ENCODE data around the gene PLLP. TPM values are rescaled to one million over a fixed set of nuclear protein-coding genes. Genes with fewer than 3 reads are reported as not detected.

Gene PLLP
- total and polyA plus RNA-seq, 10 of the 15 experiments (the other 5 are each of a cell fraction or from before 2014, with no cell fraction given): 0.21 to 5.8 (median 0.67) TPM

DNA sequence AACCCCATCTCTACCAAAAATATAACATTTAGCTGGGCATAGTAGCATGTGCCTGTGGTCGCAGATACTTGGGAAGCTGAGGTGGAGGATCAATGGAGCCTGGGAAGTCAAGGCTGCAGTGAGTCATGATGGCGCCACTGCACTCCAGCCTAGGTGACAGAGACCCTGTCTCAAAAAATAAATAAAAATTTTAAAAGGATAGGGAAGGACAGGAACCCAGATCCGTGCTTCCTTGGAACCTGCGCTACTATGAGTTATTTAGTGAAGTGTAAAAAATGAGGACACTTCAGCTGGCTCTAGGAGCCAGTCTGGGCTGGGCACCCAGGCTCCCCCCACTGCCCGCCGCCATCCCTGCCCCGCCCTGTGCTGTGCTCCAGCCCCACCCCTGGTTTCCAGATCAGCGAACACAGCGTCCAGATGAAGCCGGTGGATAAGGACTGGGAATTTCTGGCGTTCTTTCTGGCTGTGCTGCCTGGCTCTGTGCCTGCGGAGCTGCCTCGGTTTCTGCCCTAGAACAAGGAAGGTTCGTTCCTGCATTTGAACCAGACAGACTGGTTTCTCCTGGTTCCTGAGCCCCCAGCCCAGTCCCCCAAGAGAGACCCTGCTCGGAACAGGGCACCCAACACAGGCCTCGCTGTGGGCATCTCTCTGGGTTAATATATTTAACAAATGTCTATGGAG is 18.5 kb downstream of the PLLP start:
- POLR2A ChIA-PET: interaction anchor here (0.6 to 0.7 kb wide), 3 partner anchors 23 to 205 kb away, joined by 3 to 10 read pairs (median 3); no protein-coding TSS in a partner anchor
- ATAC-seq (no peak), DNase-seq (ENCODE audit: low read depth, low spot score) (no peak), FAIRE-seq (no peak)
- H3K27me3 ChIP-seq (replicated peaks in 1 of 2; ENCODE audit: control insufficient read depth in 2 of 2, insufficient read depth in 2 of 2, low read length in 1 of 2): no peaks in the 10 kb centered on the region
- H3K9ac ChIP-seq (ENCODE audit: control insufficient read depth, insufficient read depth, low read length): no peak overlapping the region
- H2AFZ ChIP-seq (ENCODE audit: control insufficient read depth, low read depth, low read length): no peak overlapping the region
- no TSS peak for BruUV-seq (replicated peaks)
- no peaks in the 10 kb centered on the region for H3K79me2 ChIP-seq (ENCODE audit: control insufficient read depth, insufficient read depth, low read length)
- H3K4me2 ChIP-seq (ENCODE audit: control insufficient read depth, insufficient read depth): no peak overlapping the region
- H3K36me3 ChIP-seq (ENCODE audit: control insufficient read depth in 2 of 2, insufficient read depth in 2 of 2, low read length in 1 of 2): no peaks in the 10 kb centered on the region
- 54% methylated on average over 14 of the region's 16 CpGs for WGBS (ENCODE audit: insufficient coverage, insufficient replicate concordance, low lambda C conversion rate, missing lambda C conversion rate)
- no peak overlapping the region for H3K4me3 ChIP-seq
- no peaks in the 10 kb centered on the region for H3K9me3 ChIP-seq (replicated peaks; ENCODE audit: control insufficient read depth, insufficient read depth, low read length)
- no peak overlapping the region for H3K27ac ChIP-seq (ENCODE audit: control insufficient read depth, insufficient read depth)
- in situ Hi-C loops (cut with MboI): no loop called here
- intact Hi-C loops (cut with micrococcal nuclease; ENCODE audit: unreplicated experiment): no loop called here
- H4K20me1 ChIP-seq (ENCODE audit: control insufficient read depth, insufficient read depth): no peaks in the 10 kb centered on the region
- RAD21 ChIA-PET (ENCODE audit: unreplicated experiment): interaction anchor here (0.7 kb wide), 1 partner anchor 81 kb away, joined by 3 read pairs; no protein-coding TSS in a partner anchor
- SMC1A ChIA-PET (ENCODE audit: uncharacterized antibody, unreplicated experiment): interaction anchor here (0.9 kb wide), 1 partner anchor 9 kb away, joined by 3 read pairs; no protein-coding TSS in a partner anchor
- CTCF ChIA-PET: interaction anchor here (0.6 kb wide), 1 partner anchor 1522 kb away, joined by 3 read pairs; no protein-coding TSS in a partner anchor
- H3K4me1 ChIP-seq (ENCODE audit: control insufficient read depth, insufficient read depth, low read length): no peaks in the 10 kb centered on the region
- TF ChIP-seq, protein P1, sequence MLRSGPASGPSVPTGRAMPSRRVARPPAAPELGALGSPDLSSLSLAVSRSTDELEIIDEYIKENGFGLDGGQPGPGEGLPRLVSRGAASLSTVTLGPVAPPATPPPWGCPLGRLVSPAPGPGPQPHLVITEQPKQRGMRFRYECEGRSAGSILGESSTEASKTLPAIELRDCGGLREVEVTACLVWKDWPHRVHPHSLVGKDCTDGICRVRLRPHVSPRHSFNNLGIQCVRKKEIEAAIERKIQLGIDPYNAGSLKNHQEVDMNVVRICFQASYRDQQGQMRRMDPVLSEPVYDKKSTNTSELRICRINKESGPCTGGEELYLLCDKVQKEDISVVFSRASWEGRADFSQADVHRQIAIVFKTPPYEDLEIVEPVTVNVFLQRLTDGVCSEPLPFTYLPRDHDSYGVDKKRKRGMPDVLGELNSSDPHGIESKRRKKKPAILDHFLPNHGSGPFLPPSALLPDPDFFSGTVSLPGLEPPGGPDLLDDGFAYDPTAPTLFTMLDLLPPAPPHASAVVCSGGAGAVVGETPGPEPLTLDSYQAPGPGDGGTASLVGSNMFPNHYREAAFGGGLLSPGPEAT (IDR thresholded peaks at IDR 0.05; ENCODE audit: low read depth): no peak
- TF ChIP-seq, protein P2, sequence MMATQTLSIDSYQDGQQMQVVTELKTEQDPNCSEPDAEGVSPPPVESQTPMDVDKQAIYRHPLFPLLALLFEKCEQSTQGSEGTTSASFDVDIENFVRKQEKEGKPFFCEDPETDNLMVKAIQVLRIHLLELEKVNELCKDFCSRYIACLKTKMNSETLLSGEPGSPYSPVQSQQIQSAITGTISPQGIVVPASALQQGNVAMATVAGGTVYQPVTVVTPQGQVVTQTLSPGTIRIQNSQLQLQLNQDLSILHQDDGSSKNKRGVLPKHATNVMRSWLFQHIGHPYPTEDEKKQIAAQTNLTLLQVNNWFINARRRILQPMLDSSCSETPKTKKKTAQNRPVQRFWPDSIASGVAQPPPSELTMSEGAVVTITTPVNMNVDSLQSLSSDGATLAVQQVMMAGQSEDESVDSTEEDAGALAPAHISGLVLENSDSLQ (IDR thresholded peaks at IDR 0.05): no peak
- TF ChIP-seq ZBTB11 (CRISPR knock-in tag; IDR thresholded peaks at IDR 0.05) (no peak), TCF12 (IDR thresholded peaks at IDR 0.05; ENCODE audit: low read depth, low read length) (no peak), CREM (IDR thresholded peaks at IDR 0.05; ENCODE audit: low read depth) (no peak), SIX5 (IDR thresholded peaks at IDR 0.05; ENCODE audit: low read depth, low read length, severe bottlenecking) (no peak), ZNF24 (IDR thresholded peaks at IDR 0.05) (no peak), HSF1 (IDR thresholded peaks at IDR 0.05; ENCODE audit: low read depth, low read length) (no peak), RAD51 (IDR thresholded peaks at IDR 0.05) (no peak), USF2 (IDR thresholded peaks at IDR 0.05; ENCODE audit: borderline replicate concordance, low read depth, low read length) (no peak), JUND (IDR thresholded peaks at IDR 0.05; ENCODE audit: low read depth, low read length) (no peak), CBX3 (IDR thresholded peaks at IDR 0.05; ENCODE audit: borderline replicate concordance, low read depth) (no peak)
- TF ChIP-seq, protein P3, sequence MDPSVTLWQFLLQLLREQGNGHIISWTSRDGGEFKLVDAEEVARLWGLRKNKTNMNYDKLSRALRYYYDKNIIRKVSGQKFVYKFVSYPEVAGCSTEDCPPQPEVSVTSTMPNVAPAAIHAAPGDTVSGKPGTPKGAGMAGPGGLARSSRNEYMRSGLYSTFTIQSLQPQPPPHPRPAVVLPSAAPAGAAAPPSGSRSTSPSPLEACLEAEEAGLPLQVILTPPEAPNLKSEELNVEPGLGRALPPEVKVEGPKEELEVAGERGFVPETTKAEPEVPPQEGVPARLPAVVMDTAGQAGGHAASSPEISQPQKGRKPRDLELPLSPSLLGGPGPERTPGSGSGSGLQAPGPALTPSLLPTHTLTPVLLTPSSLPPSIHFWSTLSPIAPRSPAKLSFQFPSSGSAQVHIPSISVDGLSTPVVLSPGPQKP (IDR thresholded peaks at IDR 0.05; ENCODE audit: low read depth, low read length): no peak
